Peyer's patch (tissue), 4 donors: ENCODE data around the gene MCM8. TPM values are rescaled to one million over a fixed set of nuclear protein-coding genes. Genes with fewer than 3 reads are reported as not detected.

ENCODE experiments used
- DNase-seq, 3 donors: peaks; one replicate each; pipeline ENCODE4 v3.0.0-alpha.2; 2017 to 2019
- H3K27ac ChIP-seq, 4 donors: fragments of 200-600 bp; sonication (generic); one replicate each; pipeline ENCODE4 v1.5.1; 2016 to 2019
- H3K27me3 ChIP-seq, 2 donors: fragments of 200-600 bp; sonication (generic); one replicate each; pipeline ENCODE4 v1.5.1; 2019
- H3K36me3 ChIP-seq, 3 donors: fragments of 200-600 bp; sonication (generic); one replicate each; pipeline ENCODE4 v1.5.1; 2016 to 2019
- H3K4me1 ChIP-seq, 4 donors: fragments of 200-600 bp; sonication (generic); one replicate each; pipeline ENCODE4 v1.5.1; 2016 to 2019
- H3K4me3 ChIP-seq, 4 donors: fragments of 200-600 bp; sonication (generic); 1 replicate in 3 of 4; 2 replicates in 1 of 4; pipeline ENCODE4 v1.5.1; 2016 to 2019; ENCODE audit warnings: mild to moderate bottlenecking in 1 of 4
- H3K9me3 ChIP-seq, 4 donors: fragments of 200-600 bp; sonication (generic); one replicate each; pipeline ENCODE4 v1.5.1; 2016 to 2019; ENCODE audit warnings: mild to moderate bottlenecking in 1 of 4
- POLR2A ChIP-seq, 2 donors: fragments of 450-650 bp; IDR thresholded peaks; one replicate each; pipeline ENCODE4 v1.5.1; 2017; ENCODE audit warnings: antibody characterized with exemption in 2 of 2, mild to moderate bottlenecking in 2 of 2, moderate library complexity in 2 of 2
- total RNA-seq, 4 donors: library from RNA; depleted of rRNA; stranded (reverse); fragments of >200 nt; gene quantifications; one replicate each; pipeline ENCODE4 v1.1.0, GENCODE V29; 2016
- TF ChIP-seq, protein P1 (sequence below), 6 experiments: fragments of 450-650 bp in 4 of 6; fragments of 200-600 bp in 2 of 6; sonication (generic) in 1 of 6; IDR thresholded peaks; one replicate each; pipeline ENCODE4 v1.5.1; 2017 to 2019; ENCODE audit warnings: antibody characterized with exemption in 6 of 6, mild to moderate bottlenecking in 3 of 6, moderate library complexity in 1 of 6

Gene MCM8
- total RNA-seq, 4 donors from 2014 or later, result 5.8 to 25.6 (median 6.2) TPM

DNA sequence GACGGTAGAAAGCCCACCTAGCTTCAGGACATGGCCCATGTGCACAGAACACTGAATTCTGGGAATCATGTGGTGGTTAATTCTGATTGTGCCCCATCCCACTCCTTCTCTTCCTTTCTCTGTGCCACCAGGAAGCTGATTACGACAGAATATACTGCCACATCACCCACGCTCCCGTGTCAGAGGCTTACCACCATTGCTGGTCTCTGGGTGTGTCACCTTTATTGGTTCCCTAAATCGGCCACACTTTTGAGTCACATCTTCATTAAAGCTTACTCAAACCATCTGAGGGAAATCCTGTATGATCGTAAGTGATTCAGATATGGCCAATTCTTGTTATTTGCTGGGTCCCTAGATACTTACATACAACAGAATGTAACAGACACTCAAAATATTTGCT lies 3.2 kb upstream of the MCM8 start:
- Histone ChIP-seq H3K27ac (no peak overlapping the region), H3K36me3 (peaks cover 0 to 35% (median 2%) of the 10 kb centered on the region in 3 donors)
- TF ChIP-seq, protein P1, sequence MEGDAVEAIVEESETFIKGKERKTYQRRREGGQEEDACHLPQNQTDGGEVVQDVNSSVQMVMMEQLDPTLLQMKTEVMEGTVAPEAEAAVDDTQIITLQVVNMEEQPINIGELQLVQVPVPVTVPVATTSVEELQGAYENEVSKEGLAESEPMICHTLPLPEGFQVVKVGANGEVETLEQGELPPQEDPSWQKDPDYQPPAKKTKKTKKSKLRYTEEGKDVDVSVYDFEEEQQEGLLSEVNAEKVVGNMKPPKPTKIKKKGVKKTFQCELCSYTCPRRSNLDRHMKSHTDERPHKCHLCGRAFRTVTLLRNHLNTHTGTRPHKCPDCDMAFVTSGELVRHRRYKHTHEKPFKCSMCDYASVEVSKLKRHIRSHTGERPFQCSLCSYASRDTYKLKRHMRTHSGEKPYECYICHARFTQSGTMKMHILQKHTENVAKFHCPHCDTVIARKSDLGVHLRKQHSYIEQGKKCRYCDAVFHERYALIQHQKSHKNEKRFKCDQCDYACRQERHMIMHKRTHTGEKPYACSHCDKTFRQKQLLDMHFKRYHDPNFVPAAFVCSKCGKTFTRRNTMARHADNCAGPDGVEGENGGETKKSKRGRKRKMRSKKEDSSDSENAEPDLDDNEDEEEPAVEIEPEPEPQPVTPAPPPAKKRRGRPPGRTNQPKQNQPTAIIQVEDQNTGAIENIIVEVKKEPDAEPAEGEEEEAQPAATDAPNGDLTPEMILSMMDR (IDR thresholded peaks at IDR 0.05), result no peak
- TF ChIP-seq POLR2A (IDR thresholded peaks at IDR 0.05), result no peak

DNA sequence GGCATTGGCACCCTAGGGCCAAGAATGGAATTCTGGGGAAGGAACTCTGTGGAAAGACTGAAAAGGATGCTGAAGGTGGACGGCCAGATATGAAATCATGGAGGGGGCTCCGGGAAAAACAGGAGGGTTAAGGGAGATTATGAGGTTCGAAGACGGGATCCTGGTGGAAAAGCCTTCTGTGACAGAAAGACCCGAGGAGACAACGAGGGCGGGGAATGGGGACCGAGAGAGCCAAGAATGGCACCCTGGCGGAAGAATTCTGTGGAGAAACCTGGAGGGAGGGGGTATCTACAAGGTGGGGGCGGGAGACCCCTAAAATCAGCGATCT lies 545 bp upstream of the MCM8 start:
- peaks cover 0 to 17% (median 3%) of the 10 kb centered on the region in 4 donors for H3K4me1 ChIP-seq
- H3K9me3 ChIP-seq, result no peaks in the 10 kb centered on the region
- H3K4me3 ChIP-seq, result peak overlapping the region; percentile 52 to 81 (median 72)
- peaks cover 0 to 20% (median 0%) of the 10 kb centered on the region in 3 donors for H3K36me3 ChIP-seq
- no peak for DNase-seq
- no peaks in the 10 kb centered on the region for H3K27me3 ChIP-seq
- TF ChIP-seq POLR2A (IDR thresholded peaks at IDR 0.05), result no peak
- TF ChIP-seq, protein P1 (IDR thresholded peaks at IDR 0.05), result no peak
- H3K27ac ChIP-seq, result peak overlapping the region; percentile 35 to 78 (median 40)

More for the DNA sequence above, 3.2 kb upstream of the MCM8 start:
- no peaks in the 10 kb centered on the region for H3K27me3 ChIP-seq
- H3K4me1 ChIP-seq, result peaks cover 0 to 17% (median 3%) of the 10 kb centered on the region in 4 donors
- no peak overlapping the region for H3K4me3 ChIP-seq
- no peak for DNase-seq
- no peaks in the 10 kb centered on the region for H3K9me3 ChIP-seq

DNA sequence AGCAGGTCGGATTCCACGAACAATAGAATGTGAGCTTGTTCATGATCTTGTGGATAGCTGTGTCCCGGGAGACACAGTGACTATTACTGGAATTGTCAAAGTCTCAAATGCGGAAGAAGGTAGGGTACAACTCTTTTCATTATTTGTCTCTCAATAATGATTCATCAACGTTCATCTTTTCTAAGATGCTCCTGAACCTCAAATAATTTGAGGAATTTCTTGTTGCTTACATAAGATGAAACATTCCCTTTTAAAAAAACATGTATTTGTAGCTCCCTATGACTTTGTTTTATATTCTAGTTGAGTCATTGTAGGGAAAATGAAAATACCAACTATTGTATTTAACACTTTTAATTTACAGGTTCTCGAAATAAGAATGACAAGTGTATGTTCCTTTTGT lies 17.0 kb downstream of the MCM8 start:
- no peak for DNase-seq
- Histone ChIP-seq H3K9me3 (no peaks in the 10 kb centered on the region), H3K36me3 (peaks cover 0 to 27% (median 0%) of the 10 kb centered on the region in 3 donors), H3K27me3 (no peaks in the 10 kb centered on the region), H3K4me3 (no peak overlapping the region), H3K27ac (no peak overlapping the region), H3K4me1 (no peaks in the 10 kb centered on the region)
- no peak for TF ChIP-seq POLR2A (IDR thresholded peaks at IDR 0.05)
- TF ChIP-seq, protein P1 (IDR thresholded peaks at IDR 0.05), result no peak

DNA sequence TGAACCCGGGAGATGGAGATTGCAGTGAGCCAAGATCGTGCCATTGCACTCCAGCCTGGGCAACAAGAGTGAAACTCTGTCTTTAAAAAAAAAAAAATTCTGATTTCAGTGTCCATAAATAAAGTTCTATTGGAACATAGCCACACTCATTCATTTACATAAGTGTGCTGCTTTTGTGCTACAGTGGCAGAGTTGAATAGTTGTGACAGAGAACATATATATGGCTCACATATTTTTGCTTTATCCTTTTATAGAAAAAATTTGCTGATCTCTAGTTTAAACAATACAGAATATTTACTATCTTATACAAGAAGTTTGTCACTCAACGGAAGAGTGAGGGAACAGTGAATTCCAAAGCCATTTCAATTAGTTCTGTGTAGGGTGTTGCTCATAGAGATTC lies 18.0 kb downstream of the MCM8 start:
- no peaks in the 10 kb centered on the region for H3K9me3 ChIP-seq
- H3K4me1 ChIP-seq, result no peaks in the 10 kb centered on the region
- H3K27ac ChIP-seq, result no peak overlapping the region
- no peak for DNase-seq
- no peaks in the 10 kb centered on the region for H3K27me3 ChIP-seq
- no peak for TF ChIP-seq POLR2A (IDR thresholded peaks at IDR 0.05)
- TF ChIP-seq, protein P1 (IDR thresholded peaks at IDR 0.05), result no peak
- no peak overlapping the region for H3K4me3 ChIP-seq
- H3K36me3 ChIP-seq, result peaks cover 0 to 27% (median 0%) of the 10 kb centered on the region in 3 donors

DNA sequence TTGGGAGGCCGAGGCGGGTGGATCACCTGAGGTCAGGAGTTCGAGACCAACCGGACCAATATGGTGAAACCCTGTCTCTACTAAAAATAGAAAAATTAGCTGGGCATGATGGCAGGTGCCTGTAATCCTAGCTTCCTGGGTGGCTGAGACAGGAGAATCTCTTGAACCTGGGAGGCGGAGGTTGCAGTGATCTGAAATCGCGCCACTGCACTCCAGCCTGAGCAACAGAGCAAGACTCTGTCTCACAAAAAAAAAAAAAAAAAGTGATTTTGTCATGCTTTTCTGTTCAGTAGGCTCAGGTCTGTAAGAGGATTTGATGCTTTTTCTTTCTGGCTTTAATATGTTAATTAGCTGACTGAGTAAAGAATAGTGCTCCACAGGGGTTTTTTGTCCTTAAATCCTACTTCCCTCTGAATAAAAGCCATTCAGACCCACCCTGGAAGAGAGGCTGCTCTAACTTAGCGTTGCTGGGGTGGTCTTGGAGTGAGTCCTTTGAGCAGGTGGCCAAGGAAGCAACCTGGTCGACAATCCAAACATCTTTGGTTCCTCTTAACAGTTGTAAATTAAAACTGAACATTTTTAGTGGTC lies 19.0 kb downstream of the MCM8 start:
- Histone ChIP-seq H3K4me1 (peaks cover 0 to 4% (median 0%) of the 10 kb centered on the region in 4 donors), H3K4me3 (no peak overlapping the region), H3K27me3 (no peaks in the 10 kb centered on the region), H3K9me3 (no peaks in the 10 kb centered on the region), H3K36me3 (peaks cover 0 to 24% (median 0%) of the 10 kb centered on the region in 3 donors), H3K27ac (no peak overlapping the region)
- DNase-seq, result no peak
- no peak for TF ChIP-seq POLR2A (IDR thresholded peaks at IDR 0.05)
- TF ChIP-seq, protein P1 (IDR thresholded peaks at IDR 0.05), result no peak
